OCI-LY7 (cell line): ENCODE data around the gene PILRA.

Experiments used
- EZH2phosphoT487 ChIP-seq: fragments of 200-600 bp; sonication (generic); IDR thresholded peaks from 2 replicates; pipeline ENCODE4 v1.6.1; 2018; ENCODE audit warnings: low read depth, borderline replicate concordance, mild to moderate bottlenecking, mixed run types, antibody characterized with exemption, low read length, moderate library complexity, mixed read lengths
- TF ChIP-seq, protein P1 (sequence below): fragments of 200-600 bp; sonication (generic); conservative IDR thresholded peaks from 2 replicates; pipeline ENCODE4 v1.5.1; 2014; ENCODE audit warnings: mild to moderate bottlenecking, antibody characterized with exemption, low read length, moderate library complexity, mixed read lengths

DNA sequence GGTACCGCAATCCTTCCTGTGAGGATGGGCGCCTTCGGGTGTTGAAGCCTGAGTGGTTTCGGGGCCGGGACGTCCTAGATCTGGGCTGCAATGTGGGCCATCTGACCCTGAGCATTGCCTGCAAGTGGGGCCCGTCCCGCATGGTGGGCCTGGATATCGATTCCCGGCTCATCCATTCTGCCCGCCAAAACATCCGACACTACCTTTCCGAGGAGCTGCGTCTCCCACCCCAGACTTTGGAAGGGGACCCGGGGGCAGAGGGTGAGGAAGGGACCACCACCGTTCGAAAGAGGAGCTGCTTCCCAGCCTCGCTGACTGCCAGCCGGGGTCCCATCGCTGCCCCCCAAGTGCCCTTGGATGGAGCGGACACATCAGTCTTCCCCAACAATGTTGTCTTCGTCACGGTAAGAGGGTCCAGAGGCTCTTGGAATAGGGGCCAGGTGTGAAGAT is 58.0 kb downstream of the PILRA start:
- TF ChIP-seq, protein P1, sequence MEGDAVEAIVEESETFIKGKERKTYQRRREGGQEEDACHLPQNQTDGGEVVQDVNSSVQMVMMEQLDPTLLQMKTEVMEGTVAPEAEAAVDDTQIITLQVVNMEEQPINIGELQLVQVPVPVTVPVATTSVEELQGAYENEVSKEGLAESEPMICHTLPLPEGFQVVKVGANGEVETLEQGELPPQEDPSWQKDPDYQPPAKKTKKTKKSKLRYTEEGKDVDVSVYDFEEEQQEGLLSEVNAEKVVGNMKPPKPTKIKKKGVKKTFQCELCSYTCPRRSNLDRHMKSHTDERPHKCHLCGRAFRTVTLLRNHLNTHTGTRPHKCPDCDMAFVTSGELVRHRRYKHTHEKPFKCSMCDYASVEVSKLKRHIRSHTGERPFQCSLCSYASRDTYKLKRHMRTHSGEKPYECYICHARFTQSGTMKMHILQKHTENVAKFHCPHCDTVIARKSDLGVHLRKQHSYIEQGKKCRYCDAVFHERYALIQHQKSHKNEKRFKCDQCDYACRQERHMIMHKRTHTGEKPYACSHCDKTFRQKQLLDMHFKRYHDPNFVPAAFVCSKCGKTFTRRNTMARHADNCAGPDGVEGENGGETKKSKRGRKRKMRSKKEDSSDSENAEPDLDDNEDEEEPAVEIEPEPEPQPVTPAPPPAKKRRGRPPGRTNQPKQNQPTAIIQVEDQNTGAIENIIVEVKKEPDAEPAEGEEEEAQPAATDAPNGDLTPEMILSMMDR: no peak
- no peak for TF ChIP-seq EZH2phosphoT487
